NCI-H146 treated with DMSO at 0.1 percent for 48 hours (cell line): ENCODE results near the gene TAF1C.
"Not testable (repeated sequence)": the region's sequence is repeated elsewhere in the genome, so short reads cannot be mapped to it uniquely, and the experiment has no call there.

Experiments used
- DNase-seq: peaks from one replicate; lab custom pipeline; 2025; ENCODE audit not compliant: unreplicated experiment; lab: John Stamatoyannopoulos, UW

TAF1C gene

DNA sequence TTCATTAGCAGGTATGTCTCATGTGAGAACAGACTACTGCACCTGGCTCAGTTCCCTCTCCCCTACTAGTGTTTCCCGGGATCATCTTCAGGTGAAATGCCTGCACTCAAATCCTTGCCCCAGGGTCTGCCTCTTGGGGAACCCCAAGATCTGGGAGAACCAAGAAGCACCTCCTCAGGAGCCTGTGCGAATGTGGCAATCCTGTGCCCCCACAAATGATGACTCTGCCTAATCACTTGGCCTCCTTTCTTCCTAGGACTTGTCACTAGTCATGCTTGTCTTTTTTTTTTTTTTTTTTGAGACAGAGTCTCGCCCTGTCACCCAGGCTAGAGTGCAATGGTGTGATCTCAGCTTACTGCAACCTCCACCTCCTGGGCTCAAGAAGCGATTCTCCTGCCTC is 25.8 kb upstream of the TAF1C start:
- no peak for DNase-seq

GRCh38 chr16:84212154-84212553 is 25.3 kb upstream of the TAF1C start:
- no peak for DNase-seq

- no peak for DNase-seq
Measured at GRCh38 chr16:84209989-84210388, 23.1 kb upstream of the TAF1C start.

GRCh38 chr16:84207879-84208278 is 21.0 kb upstream of the TAF1C start:
- DNase-seq: peak; percentile 29

GRCh38 chr16:84207251-84207650 is 20.4 kb upstream of the TAF1C start:
- no peak for DNase-seq

DNA sequence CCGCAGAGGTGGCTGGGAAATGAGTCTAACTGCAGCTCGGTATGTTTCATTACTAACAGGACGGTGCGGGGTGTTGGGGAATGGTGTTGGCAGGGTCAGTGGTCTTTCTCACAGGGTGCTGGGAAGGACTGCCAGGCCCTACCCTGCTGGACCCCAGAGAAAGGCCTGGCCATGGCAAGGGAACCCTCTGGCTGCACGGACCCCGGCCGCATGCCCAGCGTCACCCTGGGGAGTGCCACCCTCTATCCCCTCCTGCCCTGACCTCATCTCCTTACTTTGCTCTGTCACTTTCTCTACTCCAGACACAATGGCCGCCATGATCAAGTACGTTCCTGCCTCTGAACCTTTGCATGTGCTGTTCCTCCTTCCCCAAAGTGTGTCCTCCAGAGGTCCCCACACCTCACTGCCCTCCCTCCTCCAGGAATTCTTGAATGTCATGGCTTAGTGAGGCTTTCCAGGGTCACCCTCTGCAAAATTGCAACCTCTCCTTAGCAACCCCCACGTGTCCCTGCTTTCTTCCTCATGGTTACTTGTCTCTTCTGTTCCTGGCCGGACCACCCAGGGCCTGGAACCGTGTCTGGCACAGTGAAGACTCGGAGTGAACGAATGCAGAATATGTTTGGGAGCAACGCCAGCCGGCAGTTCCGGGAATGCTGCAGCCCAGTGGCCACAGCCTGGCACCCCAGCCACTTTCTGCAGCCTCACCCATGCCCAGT is 19.3 kb upstream of the TAF1C start:
- DNase-seq: no peak

DNA sequence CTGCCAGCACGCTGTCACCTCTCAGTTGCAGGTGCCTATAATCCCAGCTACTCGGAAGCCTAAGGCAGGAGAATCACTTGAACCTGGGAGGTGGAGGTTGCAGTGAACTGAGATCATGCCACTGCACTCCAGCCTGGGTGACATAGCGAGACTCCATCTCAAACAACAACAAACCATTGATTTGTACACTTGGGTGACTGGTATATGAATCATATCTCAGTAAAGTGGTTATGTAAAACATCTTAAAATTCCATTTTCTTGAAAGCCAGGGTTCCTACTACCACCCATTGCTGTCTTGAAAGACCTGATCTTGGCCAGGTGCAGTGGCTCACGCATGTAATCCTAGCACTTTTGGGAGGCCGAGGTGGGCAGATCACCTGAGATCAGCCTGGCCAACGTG is 18.3 kb upstream of the TAF1C start:
- not testable (repeated sequence) for DNase-seq

DNA sequence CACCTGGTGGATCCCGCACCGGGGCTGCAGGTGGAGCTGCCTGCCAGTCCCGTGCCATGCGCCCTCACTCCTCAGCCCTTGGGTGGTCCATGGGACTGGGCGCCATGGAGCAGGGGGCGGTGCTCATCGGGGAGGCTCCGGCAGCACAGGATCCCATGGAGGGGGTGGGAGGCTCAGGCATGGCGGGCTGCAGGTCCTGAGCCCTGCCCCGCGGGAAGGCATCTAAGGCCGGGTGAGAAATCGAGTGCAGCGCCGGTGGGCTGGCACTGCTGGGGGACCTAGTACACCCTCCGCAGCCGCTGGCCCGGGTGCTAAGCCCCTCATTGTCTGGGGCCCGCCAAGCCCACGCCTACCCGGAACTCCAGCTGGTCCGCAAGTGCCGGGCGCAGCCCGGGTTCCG is 17.7 kb upstream of the TAF1C start:
- DNase-seq: not testable (repeated sequence)

DNA sequence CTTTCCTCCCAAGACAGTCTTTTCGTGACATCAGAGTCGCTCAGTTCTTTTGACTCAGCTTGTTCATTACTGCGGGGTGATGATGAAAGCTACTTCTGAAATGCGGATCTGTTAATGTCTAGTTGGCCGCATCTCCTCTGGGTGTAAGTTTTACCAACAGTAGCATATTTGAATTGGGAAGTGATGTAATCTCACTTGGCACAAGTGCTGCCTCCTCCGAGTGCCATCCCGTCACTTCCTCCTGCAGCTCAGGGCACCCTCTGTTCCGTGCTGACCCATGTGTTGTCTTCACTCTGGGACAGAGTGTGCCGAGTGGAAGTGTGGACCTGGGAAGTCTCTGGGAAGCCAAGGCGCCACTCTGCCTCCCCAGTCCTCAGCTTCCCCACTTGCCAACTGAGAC is 13.0 kb upstream of the TAF1C start:
- DNase-seq: no peak

- DNase-seq: no peak
Measured at GRCh38 chr16:84199097-84199496, 12.2 kb upstream of the TAF1C start.

- DNase-seq: no peak
Measured at GRCh38 chr16:84198401-84198800, 11.5 kb upstream of the TAF1C start.

DNA sequence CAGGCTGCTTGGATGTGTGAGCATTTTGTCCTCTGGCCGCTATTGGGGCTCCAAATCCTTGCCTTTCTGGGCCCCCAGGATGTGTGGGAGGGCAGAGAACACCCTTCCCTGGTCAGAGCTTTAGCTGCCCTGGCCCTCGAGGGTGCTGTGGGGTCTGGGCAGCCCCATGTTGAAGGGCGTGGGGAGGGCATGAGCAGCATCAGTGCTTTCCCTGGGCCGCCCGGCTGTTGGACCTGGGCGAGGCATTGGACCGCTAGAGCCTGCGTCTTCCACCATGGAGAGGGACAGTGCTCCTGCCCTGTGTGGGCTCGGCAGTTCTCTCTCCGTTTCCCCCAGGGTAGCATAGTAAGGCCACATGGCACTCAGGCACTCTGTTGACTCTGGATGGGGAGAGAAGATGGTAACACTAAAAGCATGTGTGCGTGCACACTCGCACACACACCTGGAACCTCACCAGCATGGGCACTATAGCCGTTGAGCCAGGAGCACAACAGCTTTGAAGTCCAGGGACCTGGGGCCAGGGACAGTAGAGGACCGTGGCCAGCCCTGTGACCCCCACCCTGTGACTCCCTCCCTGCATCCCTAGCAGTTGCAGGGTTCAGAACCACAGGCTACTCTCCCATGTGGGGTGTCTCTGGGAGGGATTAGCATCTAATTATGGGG is 10.7 kb upstream of the TAF1C start:
- DNase-seq: no peak

GRCh38 chr16:84196727-84197394 is 10.0 kb upstream of the TAF1C start:
- no peak for DNase-seq

DNA sequence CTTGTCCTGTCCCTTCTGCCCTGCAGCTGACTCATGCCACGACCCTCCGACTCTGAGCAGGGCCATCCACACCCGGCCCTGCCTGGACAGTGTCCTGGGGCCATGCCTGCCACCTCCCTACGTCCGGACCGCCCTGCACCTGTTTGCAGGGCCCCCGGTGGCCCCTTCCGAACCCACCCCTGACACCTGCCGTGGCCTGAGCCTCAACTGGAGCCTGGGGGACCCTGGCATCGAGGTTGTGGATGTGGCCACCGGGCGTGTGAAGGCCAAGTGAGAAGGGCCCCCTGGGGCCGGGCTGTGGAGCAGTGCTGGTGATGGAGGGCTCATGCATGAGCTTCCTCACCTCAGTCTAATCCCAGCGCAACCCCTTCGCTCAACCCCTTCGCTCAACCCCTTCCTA is 9.2 kb upstream of the TAF1C start:
- DNase-seq: no peak

GRCh38 chr16:84195201-84196093 is 8.6 kb upstream of the TAF1C start:
- no peak for DNase-seq

GRCh38 chr16:84194470-84195200 is 7.8 kb upstream of the TAF1C start:
- peak; percentile 80 for DNase-seq

DNA sequence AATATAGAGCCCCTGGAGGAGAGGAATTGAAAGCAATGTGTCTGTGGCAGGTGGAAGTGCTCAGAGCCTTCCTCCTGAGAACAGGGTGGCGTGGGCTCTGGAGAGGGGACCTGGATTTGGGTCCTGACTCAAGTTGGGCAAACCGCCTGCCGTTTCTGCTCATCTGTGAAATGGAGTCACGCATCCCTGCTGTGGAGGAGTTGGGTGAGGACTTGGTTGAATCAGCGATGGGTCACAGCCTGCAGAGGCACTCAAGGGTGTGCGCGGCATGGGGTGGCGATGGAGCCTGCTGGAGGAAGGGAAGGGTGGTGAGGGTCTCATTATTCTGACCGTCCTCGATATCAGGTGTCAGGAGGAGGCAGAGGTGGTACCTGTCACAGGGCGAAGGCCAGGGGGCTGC is 7.2 kb upstream of the TAF1C start:
- no peak for DNase-seq

- DNase-seq: no peak
Measured at GRCh38 chr16:84193480-84193879, 6.6 kb upstream of the TAF1C start.

DNA sequence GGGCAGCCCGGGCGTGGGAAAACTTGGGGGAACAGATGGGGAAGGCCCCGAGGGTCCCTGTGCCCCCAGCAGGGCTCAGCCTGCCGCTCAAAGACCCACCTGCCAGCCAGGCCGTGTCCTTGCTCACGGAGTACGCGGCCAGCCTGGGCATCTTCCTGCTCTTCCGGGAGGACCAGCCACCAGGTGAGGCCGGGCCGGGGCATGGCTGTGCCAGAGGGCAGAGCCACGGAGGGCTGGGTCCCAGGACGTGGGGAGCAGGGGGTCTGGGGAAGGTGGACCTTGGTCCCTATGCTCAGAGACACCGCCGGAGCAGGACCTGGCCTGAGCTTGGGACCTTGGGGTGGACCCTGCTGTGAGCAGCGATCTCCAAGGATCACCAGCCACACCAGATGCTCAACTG is 4.6 kb upstream of the TAF1C start:
- no peak for DNase-seq

DNA sequence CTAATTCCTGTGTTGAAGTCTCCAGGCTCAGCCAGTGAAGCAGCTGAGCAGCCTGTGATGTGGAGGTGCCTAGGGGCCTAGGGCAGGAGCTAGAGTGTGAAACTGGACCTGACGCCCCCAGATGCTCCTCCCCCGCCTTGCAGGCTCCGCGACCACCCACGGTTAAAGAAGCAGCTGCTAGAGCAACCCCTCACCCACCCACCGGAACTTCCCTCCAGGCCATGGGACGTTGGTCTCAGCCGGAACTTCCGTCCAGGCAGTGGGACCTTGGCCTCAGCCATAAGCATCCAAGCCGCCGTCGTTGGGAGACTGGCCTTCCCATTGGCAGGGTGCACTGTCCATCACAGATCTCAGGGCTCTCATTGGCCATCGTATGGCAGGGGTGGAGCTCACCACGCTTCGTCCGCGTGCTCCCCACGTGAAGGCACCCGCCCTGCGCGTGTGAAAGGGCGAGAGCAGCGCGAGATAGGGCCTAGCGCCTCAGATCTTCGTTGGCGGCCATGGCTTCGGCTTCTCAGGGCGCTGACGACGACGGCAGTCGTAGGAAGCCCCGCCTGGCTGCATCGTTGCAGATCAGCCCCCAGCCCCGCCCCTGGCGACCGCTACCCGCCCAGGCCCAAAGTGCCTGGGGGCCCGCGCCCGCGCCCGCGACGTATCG is 4.0 kb upstream of the TAF1C start, which contains the start of gene ADAD2:
ADAD2 (plus strand) TSS at position 427 of the 658 bp plus-strand sequence; CDS start at position 501, 74 bp downstream.
- no peak for DNase-seq
